OCI-LY3 (cell line): Measurements from ENCODE around the gene WWTR1.

Experiments used
- EZH2phosphoT487 ChIP-seq: fragments of 200-600 bp; shearing (Covaris generic); IDR thresholded peaks from 2 replicates; pipeline ENCODE4 v1.6.1; 2018; ENCODE audit warnings: antibody characterized with exemption, mixed run types, low read depth
- TF ChIP-seq, protein P1 (sequence below): fragments of 200-600, 300-600 bp; sonication (generic); IDR thresholded peaks from 2 replicates; pipeline ENCODE4 v1.5.1; 2014; ENCODE audit warnings: antibody characterized with exemption, low read length, low read depth

DNA sequence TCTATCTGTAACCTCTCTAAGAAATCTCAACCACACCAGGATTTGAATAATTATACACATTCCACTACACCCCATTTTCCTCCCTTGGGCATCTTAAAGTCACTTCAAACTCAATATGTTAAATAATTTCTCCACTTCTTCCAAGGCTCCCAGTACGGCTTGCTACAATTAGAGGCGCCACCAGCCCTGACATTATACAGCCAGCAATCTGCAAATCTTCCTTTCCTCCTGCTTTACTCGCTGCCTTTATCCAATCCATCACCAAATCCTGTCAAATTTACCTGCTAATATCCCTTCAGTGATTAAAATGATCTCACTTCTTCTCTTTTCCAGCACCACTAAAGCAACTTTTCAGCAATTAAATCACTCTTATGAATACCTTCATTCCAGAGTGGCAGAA lies 13.9 kb downstream of the WWTR1 start:
- TF ChIP-seq, protein P1, sequence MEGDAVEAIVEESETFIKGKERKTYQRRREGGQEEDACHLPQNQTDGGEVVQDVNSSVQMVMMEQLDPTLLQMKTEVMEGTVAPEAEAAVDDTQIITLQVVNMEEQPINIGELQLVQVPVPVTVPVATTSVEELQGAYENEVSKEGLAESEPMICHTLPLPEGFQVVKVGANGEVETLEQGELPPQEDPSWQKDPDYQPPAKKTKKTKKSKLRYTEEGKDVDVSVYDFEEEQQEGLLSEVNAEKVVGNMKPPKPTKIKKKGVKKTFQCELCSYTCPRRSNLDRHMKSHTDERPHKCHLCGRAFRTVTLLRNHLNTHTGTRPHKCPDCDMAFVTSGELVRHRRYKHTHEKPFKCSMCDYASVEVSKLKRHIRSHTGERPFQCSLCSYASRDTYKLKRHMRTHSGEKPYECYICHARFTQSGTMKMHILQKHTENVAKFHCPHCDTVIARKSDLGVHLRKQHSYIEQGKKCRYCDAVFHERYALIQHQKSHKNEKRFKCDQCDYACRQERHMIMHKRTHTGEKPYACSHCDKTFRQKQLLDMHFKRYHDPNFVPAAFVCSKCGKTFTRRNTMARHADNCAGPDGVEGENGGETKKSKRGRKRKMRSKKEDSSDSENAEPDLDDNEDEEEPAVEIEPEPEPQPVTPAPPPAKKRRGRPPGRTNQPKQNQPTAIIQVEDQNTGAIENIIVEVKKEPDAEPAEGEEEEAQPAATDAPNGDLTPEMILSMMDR = no peak
- no peak for TF ChIP-seq EZH2phosphoT487
